SU-DHL-6 (cell line): ENCODE results near the gene ANKS1B.

Source experiments
- CTCF ChIP-seq: fragments of 200-600 bp; sonication (generic); IDR thresholded peaks from one replicate; pipeline ENCODE4 v1.5.1; 2017; ENCODE audit warnings: antibody characterized with exemption, mild to moderate bottlenecking, low read length, moderate library complexity; ENCODE audit not compliant: insufficient read depth, poor library complexity, severe bottlenecking
- EZH2phosphoT487 ChIP-seq: fragments of 200-600 bp; sonication (generic), shearing (Covaris generic); conservative IDR thresholded peaks from 2 replicates; pipeline ENCODE4 v1.6.1; 2018; ENCODE audit warnings: mild to moderate bottlenecking, antibody characterized with exemption, low read length, moderate library complexity, mixed read lengths

DNA sequence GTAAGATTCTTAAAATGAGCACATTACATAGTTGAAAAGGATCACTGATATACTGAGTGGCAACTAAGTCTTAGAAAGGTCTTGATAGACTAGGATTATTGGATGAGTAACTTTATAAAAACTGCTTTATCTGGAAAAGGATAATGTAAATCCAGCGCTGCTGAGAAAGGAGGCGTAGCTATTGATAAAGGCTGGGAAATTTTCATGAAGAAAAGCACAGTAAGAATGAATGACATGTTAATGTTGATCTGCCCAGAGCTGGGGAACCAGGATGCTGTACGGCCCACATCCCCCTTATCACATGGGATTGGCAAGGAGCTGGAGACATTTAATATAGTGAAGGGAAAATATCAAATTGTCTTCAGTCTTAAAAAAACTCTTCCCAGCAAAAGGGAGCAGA lies 1165.7 kb downstream of the ANKS1B start:
- TF ChIP-seq CTCF (no peak), EZH2phosphoT487 (no peak)
